Keratinocyte (primary cell): ENCODE data around the gene ZNF423.

Experiments used
- CTCF ChIP-seq, 3 experiments: IDR thresholded peaks in 1 of 3; conservative IDR thresholded peaks in 1 of 3; optimal IDR thresholded peaks in 1 of 3; 2 replicates in 2 of 3; 3 replicates in 1 of 3; pipeline versions ENCODE3 to v1.5.1; 2011; ENCODE audit warnings: low read length in 3 of 3, mild to moderate bottlenecking in 3 of 3, moderate library complexity in 2 of 3, control low read depth in 1 of 3, inconsistent platforms in 1 of 3; ENCODE audit not compliant: insufficient read depth in 2 of 3; ENCODE audit errors: extremely low read depth in 1 of 3
- EZH2 ChIP-seq: IDR thresholded peaks from one replicate; pipeline ENCODE4 v1.6.1; 2012; ENCODE audit warnings: inconsistent platforms, mild to moderate bottlenecking, low read length, moderate library complexity

- TF ChIP-seq CTCF (optimal IDR thresholded peaks at IDR 0.05 in 1 of 3, IDR thresholded peaks at IDR 0.05 in 1 of 3, conservative IDR thresholded peaks at IDR 0.05 in 1 of 3; ENCODE audit: extremely low read depth in 1 of 3, insufficient read depth in 2 of 3, low read length in 3 of 3), result no peak
- TF ChIP-seq EZH2, result no peak
Observed at GRCh38 chr16:49641250-49641649, 214.7 kb downstream of the ZNF423 start.
